PC-9 (cell line): ENCODE results near the gene PPAN.

Experiments
- EZH2 ChIP-seq: fragments of 200-600 bp; sonication (generic); IDR thresholded peaks from 2 replicates; pipeline ENCODE4 v1.8.0; 2017; ENCODE audit warnings: antibody characterized with exemption, low read depth
- TF ChIP-seq, protein P1 (sequence below): fragments of 200-600 bp; sonication (generic); conservative IDR thresholded peaks from 2 replicates; pipeline ENCODE4 v1.6.1; 2017; ENCODE audit warnings: mixed run types, antibody characterized with exemption, mild to moderate bottlenecking, moderate library complexity

DNA sequence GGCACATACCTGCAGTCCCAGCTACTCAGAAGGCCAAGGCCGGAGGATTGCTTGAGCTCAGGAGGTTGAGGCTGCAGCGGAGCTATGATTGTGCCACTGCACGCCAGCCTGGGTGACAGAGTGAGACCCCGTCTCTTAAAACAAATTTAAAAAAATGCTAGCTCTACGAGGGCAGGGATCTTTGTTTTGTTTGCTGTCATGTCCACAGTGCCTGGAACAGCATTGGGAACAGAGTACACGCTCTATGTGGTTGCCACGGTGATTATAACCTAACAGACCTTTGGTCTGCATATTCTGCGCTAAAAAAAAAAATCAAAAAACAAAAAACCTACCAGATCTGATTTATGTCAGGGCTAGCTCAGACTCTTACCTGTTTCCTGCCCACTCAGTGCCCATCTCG, 22.3 kb upstream of the PPAN start:
- TF ChIP-seq, protein P1, sequence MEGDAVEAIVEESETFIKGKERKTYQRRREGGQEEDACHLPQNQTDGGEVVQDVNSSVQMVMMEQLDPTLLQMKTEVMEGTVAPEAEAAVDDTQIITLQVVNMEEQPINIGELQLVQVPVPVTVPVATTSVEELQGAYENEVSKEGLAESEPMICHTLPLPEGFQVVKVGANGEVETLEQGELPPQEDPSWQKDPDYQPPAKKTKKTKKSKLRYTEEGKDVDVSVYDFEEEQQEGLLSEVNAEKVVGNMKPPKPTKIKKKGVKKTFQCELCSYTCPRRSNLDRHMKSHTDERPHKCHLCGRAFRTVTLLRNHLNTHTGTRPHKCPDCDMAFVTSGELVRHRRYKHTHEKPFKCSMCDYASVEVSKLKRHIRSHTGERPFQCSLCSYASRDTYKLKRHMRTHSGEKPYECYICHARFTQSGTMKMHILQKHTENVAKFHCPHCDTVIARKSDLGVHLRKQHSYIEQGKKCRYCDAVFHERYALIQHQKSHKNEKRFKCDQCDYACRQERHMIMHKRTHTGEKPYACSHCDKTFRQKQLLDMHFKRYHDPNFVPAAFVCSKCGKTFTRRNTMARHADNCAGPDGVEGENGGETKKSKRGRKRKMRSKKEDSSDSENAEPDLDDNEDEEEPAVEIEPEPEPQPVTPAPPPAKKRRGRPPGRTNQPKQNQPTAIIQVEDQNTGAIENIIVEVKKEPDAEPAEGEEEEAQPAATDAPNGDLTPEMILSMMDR: no peak
- TF ChIP-seq EZH2: no peak
